NCI-H1048 (cell line): ENCODE results near the gene STIM1.

Experiments
- DNase-seq: peaks from one replicate; lab custom pipeline; 2025; lab: John Stamatoyannopoulos, UW

The STIM1 gene

DNA sequence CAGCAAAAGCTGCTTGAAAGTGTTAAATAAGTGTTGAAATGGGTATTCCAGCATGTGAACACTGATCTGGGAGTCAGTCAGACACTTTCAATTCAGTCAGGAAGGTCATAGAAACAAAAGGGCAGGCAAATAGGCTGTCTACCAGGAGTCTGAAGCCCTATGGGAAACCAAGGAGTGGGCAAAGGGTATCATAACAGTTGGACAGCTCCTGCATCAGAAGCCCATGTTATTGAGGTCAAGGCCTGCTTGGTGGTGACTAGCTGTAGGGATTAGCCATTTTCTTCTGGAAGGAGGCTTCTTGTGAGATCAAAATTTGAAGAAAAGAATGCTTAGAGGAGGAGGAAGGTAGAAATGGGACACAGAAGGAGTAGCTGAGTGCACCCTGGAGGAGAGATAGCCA is 97.3 kb downstream of the STIM1 start:
- DNase-seq, result no peak

DNA sequence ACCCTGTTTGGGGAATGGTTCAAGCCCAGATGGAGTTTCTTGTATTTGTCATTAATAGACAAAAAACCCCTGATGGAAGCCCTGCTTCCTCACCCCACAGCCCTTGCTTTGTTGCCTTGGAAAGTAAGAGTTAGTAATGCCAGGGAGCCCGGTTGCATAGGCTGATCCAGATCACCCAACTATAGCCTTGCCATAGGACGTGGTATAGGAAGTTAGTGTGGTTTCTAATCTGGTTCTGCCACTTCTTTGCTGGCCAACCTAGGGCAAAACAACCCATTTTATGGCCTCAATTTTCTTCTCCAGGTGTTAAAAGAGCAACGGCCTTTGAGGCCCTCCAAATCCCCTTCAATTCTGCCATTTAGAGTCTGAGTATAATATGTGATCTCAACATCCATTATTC is 97.9 kb downstream of the STIM1 start:
- DNase-seq, result no peak

DNA sequence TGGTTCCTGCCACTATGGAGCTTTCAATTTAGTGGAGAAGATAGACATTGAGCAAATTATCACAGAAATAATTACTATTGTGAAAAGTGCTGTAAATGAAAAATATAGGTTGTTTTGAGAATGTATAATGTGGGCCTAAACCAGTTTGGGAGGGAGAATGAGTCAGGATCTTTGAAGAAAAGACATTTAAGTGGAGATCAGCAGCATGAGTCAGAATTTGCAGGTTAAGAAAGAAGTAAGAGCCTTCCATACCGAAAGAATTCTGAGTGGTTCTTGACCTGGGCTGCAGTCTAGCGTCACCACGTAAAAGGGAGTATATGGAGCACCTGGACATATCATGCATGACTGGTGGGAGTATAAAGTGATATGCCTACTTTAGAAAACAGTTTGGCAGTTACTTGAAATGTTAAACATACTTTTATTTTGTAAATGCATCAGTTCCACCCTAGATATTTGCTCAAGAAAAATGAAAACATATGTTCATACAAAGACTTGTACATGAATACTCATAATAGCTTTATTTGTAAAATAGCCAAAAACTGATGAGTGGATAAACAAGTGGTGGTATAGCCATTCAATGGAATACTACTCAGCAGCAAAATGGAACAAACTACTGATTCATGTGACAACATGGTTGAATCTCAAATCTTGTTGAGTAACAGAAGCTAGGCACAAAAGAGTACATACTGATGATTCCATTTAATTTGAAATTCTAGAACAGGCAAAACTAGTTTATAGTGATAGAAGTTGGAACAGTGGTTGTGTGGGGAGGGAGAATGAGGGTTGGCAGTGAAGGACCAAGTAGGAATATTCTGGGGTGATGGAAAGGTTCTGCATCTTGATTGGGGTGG is 99.2 kb downstream of the STIM1 start:
- DNase-seq, result no peak

DNA sequence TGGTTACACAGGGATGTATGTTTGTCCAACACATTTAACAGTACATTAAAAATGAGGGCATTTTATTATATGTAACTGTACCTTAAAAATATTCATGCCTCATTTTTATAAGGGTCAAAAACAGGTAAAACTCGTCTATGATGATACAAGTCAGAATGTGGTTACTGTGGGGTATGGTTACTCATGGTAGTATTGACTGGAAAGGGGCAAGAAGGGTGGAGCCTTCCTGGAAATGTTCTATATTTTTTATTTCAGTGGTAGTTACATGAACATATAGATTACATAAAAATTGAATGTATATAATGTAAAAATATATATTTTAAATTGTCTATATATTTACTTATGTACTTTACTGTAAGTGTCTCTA is 99.8 kb downstream of the STIM1 start:
- no peak for DNase-seq

DNA sequence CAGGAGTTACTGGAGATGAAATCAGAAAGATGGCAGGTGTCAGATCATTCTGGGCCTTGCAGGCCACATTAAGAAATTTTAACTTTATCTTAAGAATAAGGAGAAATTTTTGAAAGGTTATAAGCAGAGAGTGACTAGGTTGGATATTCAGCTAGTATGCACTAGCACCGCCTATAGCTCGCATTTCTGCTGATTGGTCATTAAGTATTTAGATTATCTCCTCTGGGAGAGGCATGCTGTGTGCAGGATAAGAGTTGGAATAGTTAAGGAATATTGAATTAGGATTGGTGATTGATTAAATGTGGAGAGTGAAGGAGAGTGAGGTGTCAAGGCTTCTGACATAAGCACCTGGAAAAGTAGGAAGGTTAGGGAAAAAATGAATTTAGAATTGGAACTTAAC is 100.6 kb downstream of the STIM1 start:
- DNase-seq, result no peak

DNA sequence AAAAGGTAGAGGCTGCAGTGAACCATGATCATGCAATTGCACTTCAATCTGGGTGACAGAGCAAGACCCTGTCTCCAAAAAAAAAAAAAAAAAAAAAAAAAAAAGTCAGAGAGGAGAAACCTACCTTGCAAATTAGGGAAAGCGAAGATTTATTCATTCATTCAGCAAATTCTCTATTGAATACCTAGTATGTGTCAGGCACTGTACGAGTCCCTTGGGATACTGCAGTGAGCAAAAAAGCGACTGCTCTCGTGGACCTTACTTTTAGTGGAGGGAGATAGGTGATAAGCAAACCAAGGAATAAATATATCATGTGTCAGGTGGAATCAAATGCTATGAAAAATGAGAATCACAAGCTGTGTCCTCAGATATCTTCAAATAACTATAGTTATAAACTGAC is 101.3 kb downstream of the STIM1 start:
- DNase-seq, result no peak

DNA sequence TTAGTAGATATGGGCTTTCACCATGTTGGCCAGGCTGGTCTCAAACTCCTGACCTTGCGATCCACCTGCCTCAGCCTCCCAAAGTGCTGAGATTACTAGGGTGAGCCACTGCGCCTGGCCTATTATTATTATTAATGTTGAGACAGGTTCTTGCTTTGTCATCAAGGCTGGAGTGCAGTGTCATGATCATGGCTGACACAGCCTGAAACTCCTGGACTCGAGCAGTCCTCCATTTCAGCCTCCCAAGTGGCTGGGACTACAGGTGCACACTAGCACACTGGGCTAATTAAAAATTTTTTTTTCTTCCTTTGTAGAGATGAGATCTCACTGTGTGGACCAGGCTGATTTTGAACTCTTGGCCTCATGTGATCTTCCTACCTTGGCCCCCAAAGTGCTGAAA is 102.0 kb downstream of the STIM1 start:
- DNase-seq, result no peak

DNA sequence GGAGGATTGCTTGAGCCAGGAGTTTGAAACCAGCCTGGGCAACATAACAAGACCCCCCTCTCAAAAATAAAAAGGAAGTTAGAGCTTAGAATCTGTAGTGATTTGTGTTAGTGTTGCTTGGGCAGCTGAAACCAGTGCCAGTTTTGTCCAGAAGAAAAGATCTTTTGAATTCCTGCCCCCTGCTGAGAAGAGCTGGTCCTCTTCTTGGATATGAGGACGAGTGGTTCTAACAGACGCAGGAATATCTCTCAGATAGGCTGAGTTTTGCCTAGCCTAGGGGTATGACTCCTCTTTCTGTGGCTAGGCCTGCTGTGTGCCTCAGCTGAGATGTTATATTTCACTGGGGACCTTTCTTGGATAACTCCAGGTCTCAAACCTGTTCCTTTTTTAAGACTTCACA is 102.8 kb downstream of the STIM1 start:
- DNase-seq, result no peak

DNA sequence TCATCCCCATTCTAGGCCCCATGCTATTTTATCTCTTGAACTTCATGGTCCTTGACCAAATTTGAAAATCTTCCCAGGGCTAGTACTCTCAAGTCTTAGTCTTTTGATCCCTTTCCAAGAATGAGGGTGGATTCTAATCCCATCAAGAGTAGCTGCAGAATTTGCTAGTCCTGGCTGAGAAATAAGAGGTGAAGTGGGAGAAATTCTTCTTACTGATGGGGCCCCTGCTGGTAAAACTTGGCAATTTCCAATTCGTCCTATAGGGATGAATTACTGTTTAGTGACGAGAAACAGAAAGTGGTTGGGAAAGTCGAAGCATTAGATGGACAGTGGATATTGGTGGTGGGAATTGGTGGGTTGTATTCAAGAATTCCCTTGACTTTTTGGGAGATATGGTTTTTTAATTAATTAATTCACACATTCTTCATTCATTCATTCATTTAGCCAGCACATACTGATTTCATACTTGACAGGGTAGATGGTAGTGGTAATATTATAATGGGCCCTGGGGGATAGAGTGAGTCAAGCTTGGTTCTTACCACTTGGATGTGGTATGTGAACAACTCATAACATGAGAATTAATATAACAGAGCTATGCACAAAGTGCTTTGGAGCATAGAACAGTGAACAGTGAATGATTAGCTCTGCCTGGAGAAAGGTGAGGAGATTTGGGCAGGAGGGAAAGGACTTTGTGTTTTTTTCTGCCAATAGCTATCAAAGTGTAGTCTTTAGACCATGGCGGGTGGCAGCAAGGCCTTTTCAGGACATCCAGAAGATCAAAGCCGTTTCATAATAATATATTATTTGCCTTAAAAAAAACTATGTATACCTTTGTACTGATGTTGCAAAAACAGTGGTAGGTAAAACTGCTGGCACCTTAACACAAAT is 103.8 kb downstream of the STIM1 start:
- DNase-seq, result no peak

DNA sequence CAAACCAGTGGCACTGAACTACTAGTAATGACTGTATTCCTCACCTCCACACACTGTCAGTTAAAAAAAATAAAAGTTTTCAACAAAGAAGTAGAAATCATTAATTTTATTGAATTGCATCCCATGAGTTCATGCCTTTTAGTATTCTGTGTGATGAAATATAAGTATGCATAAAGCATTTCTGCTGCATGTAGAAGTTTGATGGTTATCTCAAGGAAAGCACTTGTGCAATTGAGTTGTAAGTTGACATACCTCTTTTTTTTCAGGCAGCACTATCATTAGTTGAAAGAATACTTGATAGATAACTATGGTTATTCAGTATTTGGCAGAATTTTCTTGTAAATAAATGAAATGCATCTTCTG is 104.4 kb downstream of the STIM1 start:
- no peak for DNase-seq

DNA sequence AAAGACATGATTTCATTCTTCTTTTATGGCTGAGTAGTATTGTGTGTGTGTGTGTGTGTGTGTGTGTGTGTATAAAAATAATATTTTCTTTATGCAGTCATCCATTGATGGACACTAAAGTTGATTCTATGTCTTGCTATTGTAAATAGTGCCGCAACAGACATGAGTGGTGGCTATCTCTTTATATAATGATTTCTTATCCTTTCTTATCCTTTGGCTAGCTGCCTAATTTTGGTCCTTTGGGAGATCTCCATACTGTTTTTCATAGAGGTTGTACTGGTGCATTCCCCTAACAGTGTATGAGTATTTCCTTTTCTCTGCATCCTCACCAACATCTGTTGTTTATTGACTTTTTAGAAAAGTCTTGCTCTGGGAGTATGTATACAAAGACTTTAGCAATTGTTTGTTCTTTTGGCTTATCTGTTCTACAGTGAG is 107.0 kb downstream of the STIM1 start:
- no peak for DNase-seq

DNA sequence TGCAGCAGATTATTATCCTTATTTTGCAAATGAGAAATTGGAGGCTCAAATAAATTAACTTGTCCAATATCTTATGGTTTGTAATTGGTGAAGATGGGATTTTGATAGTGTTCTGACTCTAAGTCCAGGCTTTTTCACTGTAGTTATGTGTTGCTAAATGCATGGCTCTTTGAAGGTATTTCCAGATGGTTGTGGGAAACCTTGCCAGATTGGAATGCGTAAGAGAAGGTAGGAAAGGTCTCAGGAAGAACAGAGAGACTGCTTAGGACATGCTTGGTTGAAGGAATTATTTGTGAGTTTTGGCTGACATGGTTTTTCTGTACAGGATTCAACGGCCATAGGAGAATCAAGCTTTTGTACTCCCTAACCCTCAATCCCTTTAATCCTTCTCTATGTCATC is 108.6 kb downstream of the STIM1 start:
- DNase-seq, result no peak

DNA sequence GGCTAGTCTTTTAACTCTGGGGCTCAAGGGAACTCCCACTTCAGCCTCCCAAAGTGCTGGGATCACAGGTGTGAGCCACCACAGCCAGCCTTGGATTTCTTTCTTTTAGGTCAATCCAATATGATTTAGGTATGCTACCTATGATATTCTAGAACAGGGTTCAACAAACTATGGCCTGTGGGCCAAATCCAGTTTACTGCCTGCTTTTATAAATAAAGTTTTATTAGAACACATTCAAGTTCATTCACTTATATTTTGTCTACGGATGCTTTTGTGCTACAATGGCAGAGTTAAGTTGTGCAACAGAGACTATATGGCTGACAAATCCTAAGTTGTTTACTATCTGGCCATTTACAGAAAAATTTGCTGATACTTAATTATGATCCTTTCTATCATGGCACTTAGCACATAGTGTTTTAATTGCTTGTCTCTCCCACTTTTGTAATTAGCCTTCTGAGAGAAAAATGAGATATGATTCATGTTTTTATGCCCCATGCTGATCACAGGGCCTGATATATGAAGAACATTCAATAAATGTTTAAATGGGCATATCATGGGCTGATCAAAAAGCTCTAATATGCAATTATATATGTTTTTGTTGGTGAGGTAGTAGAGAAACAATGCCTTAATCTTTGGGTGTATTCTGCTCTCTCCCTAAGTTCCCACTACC is 109.6 kb downstream of the STIM1 start:
- DNase-seq, result no peak

DNA sequence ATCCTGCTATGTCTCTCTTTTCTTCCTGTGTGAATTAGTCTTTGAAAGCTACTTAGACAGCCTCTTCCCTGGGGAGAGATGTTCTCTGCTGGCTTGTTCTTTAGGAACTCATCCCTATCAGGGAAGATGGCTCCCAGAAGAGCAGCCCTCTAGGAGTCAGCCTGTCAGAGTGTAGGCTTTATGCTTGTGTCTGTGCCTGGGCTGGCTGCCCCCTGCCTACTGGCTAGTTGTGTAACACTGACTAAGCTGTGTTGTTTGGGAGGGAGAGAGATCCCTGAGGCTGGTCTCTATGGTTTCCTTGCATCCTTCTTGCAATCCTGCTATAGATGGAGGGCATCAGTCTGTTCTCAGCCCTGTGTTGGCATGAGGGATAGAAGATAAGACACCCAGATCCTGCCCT is 112.2 kb downstream of the STIM1 start:
- no peak for DNase-seq

DNA sequence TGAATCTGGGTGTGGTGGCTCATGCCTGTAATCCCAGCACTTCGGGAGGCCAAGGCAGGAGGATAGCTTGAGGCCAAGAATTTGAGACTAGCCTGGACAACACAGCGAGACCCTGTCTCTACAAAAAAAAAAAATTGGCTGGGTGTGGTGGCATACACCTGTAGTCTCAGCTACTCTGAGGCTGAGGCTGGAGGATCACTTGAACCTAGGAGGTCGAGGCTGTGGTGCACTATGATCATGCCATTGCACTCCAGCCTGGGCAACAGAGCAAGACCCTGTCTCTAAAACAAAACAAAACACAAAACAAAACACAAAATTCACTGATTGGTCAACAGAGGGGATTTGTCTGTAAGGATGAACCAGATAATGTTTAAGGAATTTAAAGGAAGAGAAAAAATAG is 113.7 kb downstream of the STIM1 start:
- DNase-seq, result no peak

DNA sequence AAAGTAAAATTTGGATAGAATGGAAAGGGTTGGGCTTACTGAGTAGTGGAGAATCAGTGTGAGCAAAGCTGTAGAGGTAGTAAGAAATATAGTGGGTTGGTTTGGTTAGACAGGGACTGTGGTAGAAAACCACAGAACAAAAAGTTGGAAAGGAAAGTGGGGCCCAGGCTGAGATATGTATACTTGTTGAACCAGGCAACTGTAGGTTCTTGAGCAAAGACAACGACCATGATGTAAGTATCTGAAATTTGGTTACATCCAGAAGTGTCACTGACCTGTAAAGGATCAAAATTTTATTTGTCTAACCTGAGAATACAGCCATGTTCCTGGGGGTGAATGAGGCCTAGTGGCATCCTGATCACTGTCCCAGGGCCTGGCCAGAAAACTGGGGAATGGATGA is 114.1 kb downstream of the STIM1 start:
- DNase-seq, result no peak

DNA sequence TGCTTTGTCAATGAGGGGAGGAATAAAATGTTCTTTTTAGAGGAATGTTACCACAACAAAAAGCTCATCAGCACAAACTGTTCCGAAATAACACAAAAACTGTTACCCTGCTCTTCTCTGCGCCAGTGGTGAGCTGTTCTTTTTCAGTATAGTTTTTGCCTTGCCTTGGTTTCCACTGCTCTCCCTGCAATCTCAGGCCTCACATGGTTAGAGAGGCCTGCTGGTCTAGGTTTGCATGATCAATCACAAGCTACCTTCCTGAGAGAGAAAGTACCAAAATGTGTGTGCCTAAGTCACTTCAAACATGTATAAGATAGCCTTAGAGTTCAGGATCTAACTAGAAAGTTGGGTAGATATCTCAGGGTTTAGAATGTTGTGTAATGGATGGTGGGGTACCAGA is 114.6 kb downstream of the STIM1 start:
- DNase-seq, result no peak

DNA sequence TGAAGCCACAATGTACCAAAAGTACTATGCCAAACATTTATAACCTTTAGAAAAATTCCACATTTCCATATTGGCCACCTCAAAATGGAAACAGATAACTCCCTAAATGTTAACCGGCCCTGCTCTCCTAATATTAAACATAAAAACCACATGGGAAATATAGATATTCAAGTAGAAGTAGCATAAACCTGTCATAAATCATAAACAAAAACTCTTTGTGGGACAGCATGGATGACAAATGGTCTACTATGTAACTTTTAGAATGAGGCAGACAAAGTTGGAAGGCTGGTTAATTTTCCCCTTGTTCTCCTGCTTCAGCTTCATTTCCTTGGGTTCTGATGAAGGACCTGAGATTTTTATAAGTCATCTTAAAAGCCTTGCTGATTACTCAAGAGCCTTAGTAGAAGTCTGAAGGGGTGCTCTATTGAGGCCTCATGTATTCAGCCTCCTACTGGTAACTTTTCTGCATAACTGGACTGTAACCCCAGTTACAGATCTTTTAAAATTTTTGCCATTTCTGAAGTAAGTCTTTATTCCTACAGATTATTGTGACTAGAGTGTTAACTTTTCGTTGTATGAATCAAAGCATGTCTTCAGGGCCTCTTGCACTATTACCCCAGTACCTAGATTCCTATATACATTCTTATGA is 116.4 kb downstream of the STIM1 start:
- DNase-seq, result no peak

DNA sequence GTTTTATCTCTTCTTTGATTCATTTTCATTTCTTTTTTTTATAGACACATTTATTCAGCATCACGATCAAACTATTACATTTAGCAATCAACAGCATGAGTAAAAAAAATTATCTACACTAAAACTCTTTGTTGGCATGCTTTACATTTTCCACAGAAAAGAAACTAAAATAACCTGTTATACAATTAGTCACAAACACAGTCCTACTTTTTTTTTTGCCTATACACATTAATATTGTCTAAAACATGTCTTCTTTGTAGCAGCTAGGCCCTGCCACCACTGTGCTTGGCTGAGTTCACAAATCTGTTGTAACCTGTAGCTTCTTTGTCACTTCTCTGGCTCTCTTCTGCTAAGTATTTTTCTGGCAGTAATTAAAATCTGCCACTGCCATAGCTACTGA is 117.0 kb downstream of the STIM1 start:
- DNase-seq, result no peak

DNA sequence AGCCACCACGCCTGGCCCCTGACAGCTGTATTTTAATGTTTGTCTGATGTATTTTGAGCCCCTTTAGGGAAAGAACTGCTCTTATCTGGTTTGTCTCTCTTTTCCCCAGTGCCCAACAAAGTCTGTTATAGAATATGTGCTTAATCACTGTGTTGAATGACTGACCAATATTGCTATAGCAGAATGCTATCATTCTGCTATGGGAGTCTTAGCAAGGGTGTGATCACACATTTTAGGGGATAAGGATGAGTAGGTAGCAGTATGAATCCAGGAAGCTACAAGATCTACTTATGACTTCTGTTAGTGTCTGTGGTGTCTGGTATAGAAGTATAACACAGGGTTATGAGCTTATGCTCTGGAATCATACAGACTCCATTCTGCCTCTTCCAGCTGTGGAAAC is 121.6 kb downstream of the STIM1 start:
- DNase-seq, result no peak

DNA sequence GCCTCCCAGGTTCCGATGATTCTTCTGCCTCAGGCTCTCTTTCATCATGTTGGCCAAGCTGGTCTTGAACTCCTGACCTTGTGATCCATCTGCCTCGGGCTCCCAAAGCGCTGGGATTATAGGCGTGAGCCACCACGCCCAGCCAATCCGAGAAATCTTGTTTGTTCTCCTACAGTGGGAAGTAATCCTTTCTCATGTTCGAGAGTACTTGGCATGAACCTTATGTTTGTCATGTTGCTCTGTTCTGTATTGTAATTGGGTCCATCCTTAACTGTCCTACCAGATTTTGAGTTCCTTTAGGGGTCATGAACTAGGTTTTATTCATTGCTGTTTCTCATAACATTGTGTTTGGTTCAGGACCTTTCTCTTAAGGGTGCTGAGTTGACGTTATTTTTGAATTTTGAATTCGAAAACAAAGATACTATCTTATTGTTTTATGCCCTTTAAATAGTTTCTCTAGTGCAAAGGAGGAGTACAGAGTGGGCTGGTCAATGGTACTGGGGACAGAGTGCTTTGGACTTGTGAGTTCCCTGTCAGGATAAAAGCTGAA is 125.7 kb downstream of the STIM1 start:
- DNase-seq, result no peak

DNA sequence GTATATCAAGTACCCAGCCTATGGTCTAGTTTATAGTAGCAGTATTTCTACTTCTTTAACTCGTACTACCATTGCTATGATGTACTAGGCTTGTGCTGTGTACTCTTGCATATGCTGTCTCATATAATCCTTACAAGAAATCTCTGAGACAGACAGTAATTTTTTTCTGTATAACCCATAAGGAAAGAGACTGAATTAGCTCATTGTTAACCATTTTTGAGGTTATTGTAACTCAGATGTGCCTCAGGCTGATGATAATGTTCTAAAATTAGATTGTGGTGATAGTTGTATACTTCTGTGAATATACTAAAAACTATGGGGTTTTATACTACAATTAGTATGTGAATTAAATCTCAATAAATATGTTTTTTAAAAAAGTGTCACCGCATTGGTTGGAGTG is 127.0 kb downstream of the STIM1 start:
- no peak for DNase-seq
